Endothelial cell (in vitro differentiated cells): ENCODE measurements around the gene COL12A1. TPM values are rescaled to one million over a fixed set of nuclear protein-coding genes. Genes with fewer than 3 reads are reported as not detected.

Source experiments
- DNase-seq: peaks from one replicate; pipeline ENCODE4 v3.0.0; 2021; ENCODE audit warnings: low spot score
- H3K27ac Mint-ChIP-seq: one replicate; pipeline ENCODE4 v1.8.0; 2021; ENCODE audit warnings: mixed read lengths, inconsistent platforms; ENCODE audit not compliant: unreplicated experiment
- H3K27me3 Mint-ChIP-seq: one replicate; pipeline ENCODE4 v1.8.0; 2021; ENCODE audit warnings: mild to moderate bottlenecking, moderate library complexity, mixed read lengths, inconsistent platforms; ENCODE audit not compliant: unreplicated experiment
- H3K36me3 Mint-ChIP-seq: one replicate; pipeline ENCODE4 v1.8.0; 2021; ENCODE audit warnings: mild to moderate bottlenecking, low read depth, mixed read lengths, inconsistent platforms; ENCODE audit not compliant: unreplicated experiment
- H3K4me1 Mint-ChIP-seq: one replicate; pipeline ENCODE4 v1.8.0; 2021; ENCODE audit warnings: mild to moderate bottlenecking, mixed read lengths, inconsistent platforms; ENCODE audit not compliant: unreplicated experiment
- H3K4me3 Mint-ChIP-seq: one replicate; pipeline ENCODE4 v1.8.0; 2021; ENCODE audit warnings: mild to moderate bottlenecking, mixed read lengths, inconsistent platforms; ENCODE audit not compliant: unreplicated experiment
- H3K9me3 Mint-ChIP-seq: one replicate; pipeline ENCODE4 v1.8.0; 2021; ENCODE audit warnings: mixed read lengths, inconsistent platforms; ENCODE audit not compliant: unreplicated experiment
- CTCF ChIP-seq: fragments of 200-600 bp; sonication (generic); IDR thresholded peaks from one replicate; pipeline ENCODE4 v1.5.0; 2021; ENCODE audit warnings: antibody characterized with exemption; ENCODE audit not compliant: unreplicated experiment
- total RNA-seq: library from RNA; stranded (reverse); fragmentation: NEBNext Ultra II Directional; extraction: Animal tissue kit (Norgen Biotek cat#: 25700); gene quantifications from one replicate; pipeline ENCODE4 v1.2.1, GENCODE V29; 2021; ENCODE audit not compliant: unreplicated experiment

Gene COL12A1
- total RNA-seq, 1 donor from 2014 or later: 6.3 TPM

- no peak for DNase-seq
- Mint-ChIP-seq H3K4me1 (no peaks in the 10 kb centered on the region), H3K27me3 (no peaks in the 10 kb centered on the region), H3K27ac (no peak overlapping the region), H3K36me3 (no peaks in the 10 kb centered on the region), H3K9me3 (no peaks in the 10 kb centered on the region), H3K4me3 (no peak overlapping the region)
- no peak for TF ChIP-seq CTCF
Measured at GRCh38 chr6:75113446-75113845, 92.4 kb downstream of the COL12A1 start.

GRCh38 chr6:75109765-75110164 is 96.1 kb downstream of the COL12A1 start:
- no peaks in the 10 kb centered on the region for H3K27me3 Mint-ChIP-seq
- TF ChIP-seq CTCF: no peak
- DNase-seq: no peak
- no peaks in the 10 kb centered on the region for H3K4me1 Mint-ChIP-seq
- H3K27ac Mint-ChIP-seq: no peak overlapping the region
- H3K36me3 Mint-ChIP-seq: no peaks in the 10 kb centered on the region
- H3K9me3 Mint-ChIP-seq: no peaks in the 10 kb centered on the region
- H3K4me3 Mint-ChIP-seq: no peak overlapping the region

- H3K27me3 Mint-ChIP-seq: no peaks in the 10 kb centered on the region
- H3K4me1 Mint-ChIP-seq: no peaks in the 10 kb centered on the region
- no peaks in the 10 kb centered on the region for H3K9me3 Mint-ChIP-seq
Measured at GRCh38 chr6:75109022-75109421, 96.8 kb downstream of the COL12A1 start.

GRCh38 chr6:75108333-75108974 is 97.4 kb downstream of the COL12A1 start:
- no peak for TF ChIP-seq CTCF
- no peaks in the 10 kb centered on the region for H3K9me3 Mint-ChIP-seq
- H3K36me3 Mint-ChIP-seq: no peaks in the 10 kb centered on the region
- no peak overlapping the region for H3K4me3 Mint-ChIP-seq
- DNase-seq: no peak
- H3K27me3 Mint-ChIP-seq: no peaks in the 10 kb centered on the region
- H3K4me1 Mint-ChIP-seq: no peaks in the 10 kb centered on the region
- no peak overlapping the region for H3K27ac Mint-ChIP-seq

More at GRCh38 chr6:75109022-75109421, 96.8 kb downstream of the COL12A1 start:
- TF ChIP-seq CTCF: no peak
- no peak overlapping the region for H3K4me3 Mint-ChIP-seq
- no peak for DNase-seq
- no peaks in the 10 kb centered on the region for H3K36me3 Mint-ChIP-seq
- no peak overlapping the region for H3K27ac Mint-ChIP-seq

GRCh38 chr6:75107913-75108312 is 97.9 kb downstream of the COL12A1 start:
- Mint-ChIP-seq H3K27ac (no peak overlapping the region), H3K4me1 (no peaks in the 10 kb centered on the region), H3K27me3 (no peaks in the 10 kb centered on the region), H3K36me3 (no peaks in the 10 kb centered on the region), H3K9me3 (no peaks in the 10 kb centered on the region), H3K4me3 (no peak overlapping the region)
- no peak for TF ChIP-seq CTCF
- DNase-seq: no peak
